ENCODE measurements around the gene MFSD6L.
A peak's percentile ranks its signal among the peaks of the same experiment; 100 is the strongest.

The MFSD6L gene

DNA sequence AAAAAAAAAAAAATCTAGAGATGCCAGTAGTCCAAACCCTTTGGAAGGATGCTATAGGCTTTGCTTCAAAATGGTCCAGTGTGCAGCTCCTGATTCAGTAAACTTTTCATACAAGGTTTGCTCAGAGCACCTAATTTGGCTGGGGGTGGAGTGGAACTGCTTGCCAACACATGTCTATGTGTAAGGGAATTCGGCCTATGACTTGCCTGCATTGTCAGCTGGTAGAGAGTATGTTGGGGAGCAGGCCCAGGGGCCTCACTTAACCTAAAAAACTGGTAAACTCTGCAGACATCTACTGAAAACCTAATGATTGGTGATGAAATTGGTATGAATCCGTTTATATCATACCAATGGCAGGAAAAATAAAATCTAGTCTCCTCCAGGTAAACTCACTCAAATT is 1.5 kb upstream of the MFSD6L start:
- H3K4me3 ChIP-seq (ENCODE audit: low read depth in 1 of 2, low read length in 1 of 2) = no peak overlapping the region
- H3K27me3 ChIP-seq = peaks cover 5% of the 10 kb centered on the region
- peaks cover 66% of the 10 kb centered on the region for H3K36me3 ChIP-seq
- no peak overlapping the region for H3K27ac ChIP-seq
- H3K4me1 ChIP-seq (ENCODE audit: control insufficient read depth in 1 of 2, insufficient read depth in 1 of 2, low read depth in 1 of 2, low read length in 1 of 2) = peaks cover 6 to 7% of the 10 kb centered on the region in 2 experiments
- TF ChIP-seq, protein P1, sequence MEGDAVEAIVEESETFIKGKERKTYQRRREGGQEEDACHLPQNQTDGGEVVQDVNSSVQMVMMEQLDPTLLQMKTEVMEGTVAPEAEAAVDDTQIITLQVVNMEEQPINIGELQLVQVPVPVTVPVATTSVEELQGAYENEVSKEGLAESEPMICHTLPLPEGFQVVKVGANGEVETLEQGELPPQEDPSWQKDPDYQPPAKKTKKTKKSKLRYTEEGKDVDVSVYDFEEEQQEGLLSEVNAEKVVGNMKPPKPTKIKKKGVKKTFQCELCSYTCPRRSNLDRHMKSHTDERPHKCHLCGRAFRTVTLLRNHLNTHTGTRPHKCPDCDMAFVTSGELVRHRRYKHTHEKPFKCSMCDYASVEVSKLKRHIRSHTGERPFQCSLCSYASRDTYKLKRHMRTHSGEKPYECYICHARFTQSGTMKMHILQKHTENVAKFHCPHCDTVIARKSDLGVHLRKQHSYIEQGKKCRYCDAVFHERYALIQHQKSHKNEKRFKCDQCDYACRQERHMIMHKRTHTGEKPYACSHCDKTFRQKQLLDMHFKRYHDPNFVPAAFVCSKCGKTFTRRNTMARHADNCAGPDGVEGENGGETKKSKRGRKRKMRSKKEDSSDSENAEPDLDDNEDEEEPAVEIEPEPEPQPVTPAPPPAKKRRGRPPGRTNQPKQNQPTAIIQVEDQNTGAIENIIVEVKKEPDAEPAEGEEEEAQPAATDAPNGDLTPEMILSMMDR (IDR thresholded peaks at IDR 0.05) = no peak
- H3K9me3 ChIP-seq = no peaks in the 10 kb centered on the region

DNA sequence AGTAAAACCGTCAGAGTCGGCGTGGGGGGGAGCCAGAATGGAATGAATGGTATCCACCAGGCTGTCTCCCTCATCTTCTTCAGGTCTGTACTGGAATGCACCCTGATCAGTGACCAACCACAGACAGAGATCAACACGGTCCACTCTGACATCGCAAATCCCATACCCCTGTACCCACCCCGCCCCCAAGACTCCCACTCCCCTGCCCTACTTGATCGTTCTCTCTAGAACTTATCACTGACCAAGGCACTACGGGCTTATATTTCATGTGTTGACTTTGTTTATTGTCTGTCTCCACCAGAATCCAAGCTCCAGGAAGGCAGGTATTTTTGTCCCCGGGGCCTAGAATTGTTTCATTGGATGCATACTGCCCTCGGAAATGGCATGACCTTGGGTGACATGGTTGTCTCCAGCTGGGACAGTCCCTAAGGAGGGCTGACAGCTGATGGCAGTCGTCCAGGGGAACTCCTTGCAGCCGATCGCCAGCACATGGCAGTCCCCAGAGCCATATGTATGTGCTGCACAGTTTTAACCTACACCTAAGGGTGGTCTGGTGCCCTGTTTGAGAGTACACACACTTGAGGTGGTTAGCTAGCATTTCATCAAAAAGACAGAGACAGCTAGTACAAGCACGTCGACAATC is 526 bp upstream of the MFSD6L start:
- H3K4me1 ChIP-seq (ENCODE audit: control insufficient read depth in 1 of 2, insufficient read depth in 1 of 2, low read depth in 1 of 2, low read length in 1 of 2) = peaks cover 15 to 16% of the 10 kb centered on the region in 2 experiments
- H3K4me3 ChIP-seq (ENCODE audit: low read depth in 1 of 2, low read length in 1 of 2) = no peak overlapping the region
- H3K9me3 ChIP-seq = no peaks in the 10 kb centered on the region
- peaks cover 5% of the 10 kb centered on the region for H3K27me3 ChIP-seq
- TF ChIP-seq, protein P1 (IDR thresholded peaks at IDR 0.05) = no peak
- no peak overlapping the region for H3K27ac ChIP-seq
- H3K36me3 ChIP-seq = peaks cover 65% of the 10 kb centered on the region

DNA sequence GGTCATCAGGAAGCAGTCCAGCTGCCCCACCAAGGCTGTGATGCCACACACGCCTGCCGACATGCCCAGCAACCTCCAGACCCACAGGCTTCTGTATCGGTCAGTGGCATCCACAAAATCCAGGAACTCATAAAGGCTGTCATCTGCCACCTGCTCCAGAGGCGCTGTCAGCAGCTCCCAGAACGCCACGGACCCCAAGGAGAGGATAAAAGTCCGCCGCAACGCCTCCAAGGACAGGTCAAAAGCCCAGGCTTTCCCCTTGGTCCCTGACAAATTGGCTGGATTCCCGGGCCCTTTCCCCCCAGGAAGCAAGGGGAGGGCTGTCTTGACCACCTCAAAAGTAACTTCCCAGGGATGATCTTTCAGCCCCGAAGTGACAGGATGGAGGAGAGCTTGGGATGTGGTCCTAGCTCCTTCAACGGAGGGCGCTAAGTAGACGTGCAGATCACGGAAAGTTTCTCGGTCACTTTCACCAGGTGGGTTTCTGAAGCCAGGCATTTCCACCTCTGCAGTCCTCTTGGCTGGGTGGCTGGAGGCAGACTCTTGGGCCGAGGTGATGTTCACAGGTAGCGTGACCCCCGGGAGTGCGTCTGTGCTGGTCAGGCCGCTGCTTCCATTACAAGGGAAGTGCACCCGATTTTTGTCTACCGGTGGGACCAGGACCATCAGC is 854 bp downstream of the MFSD6L start:
- H3K4me3 ChIP-seq (ENCODE audit: low read depth in 1 of 2, low read length in 1 of 2) = no peak overlapping the region
- peaks cover 5% of the 10 kb centered on the region for H3K27me3 ChIP-seq
- H3K9me3 ChIP-seq = no peaks in the 10 kb centered on the region

DNA sequence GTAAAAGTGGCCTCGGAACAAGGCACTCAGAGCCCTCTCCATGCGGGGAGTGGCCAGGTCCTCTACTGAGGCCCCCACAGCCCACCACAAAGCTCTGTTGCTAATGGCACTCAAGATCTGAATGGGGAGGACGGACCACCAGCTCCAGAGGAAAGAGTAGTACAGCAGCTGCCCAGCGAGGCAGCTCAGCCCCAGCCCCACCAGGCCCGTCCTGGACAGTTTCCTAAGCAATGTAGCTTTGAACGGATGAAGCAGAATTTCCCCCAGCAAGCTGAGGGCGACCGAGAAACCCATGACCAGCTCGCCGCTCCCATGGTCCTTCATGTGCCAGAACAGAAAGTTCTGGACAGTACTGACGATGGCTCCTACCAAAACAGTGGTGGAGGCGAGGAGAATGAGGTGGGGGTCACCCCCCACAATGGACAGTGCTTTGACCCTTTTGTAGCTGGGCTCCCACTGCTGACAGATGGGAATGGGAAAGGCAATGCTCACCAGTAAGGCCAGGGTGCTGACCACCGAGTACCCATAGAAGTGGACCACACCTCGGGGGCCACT is 1.5 kb downstream of the MFSD6L start:
- Histone ChIP-seq H3K36me3 (peaks cover 45% of the 10 kb centered on the region), H3K27ac (no peak overlapping the region), H3K27me3 (peaks cover 5% of the 10 kb centered on the region), H3K4me3 (ENCODE audit: low read depth in 1 of 2, low read length in 1 of 2) (no peak overlapping the region), H3K4me1 (ENCODE audit: control insufficient read depth in 1 of 2, insufficient read depth in 1 of 2, low read depth in 1 of 2, low read length in 1 of 2) (peaks cover 34 to 36% of the 10 kb centered on the region in 2 experiments), H3K9me3 (no peaks in the 10 kb centered on the region)
- TF ChIP-seq, protein P1 (IDR thresholded peaks at IDR 0.05) = no peak

More for the DNA sequence above, 854 bp downstream of the MFSD6L start:
- Histone ChIP-seq H3K4me1 (ENCODE audit: control insufficient read depth in 1 of 2, insufficient read depth in 1 of 2, low read depth in 1 of 2, low read length in 1 of 2) (peaks cover 29 to 30% of the 10 kb centered on the region in 2 experiments), H3K36me3 (peaks cover 51% of the 10 kb centered on the region), H3K27ac (no peak overlapping the region)
- TF ChIP-seq, protein P1 (IDR thresholded peaks at IDR 0.05) = no peak

DNA sequence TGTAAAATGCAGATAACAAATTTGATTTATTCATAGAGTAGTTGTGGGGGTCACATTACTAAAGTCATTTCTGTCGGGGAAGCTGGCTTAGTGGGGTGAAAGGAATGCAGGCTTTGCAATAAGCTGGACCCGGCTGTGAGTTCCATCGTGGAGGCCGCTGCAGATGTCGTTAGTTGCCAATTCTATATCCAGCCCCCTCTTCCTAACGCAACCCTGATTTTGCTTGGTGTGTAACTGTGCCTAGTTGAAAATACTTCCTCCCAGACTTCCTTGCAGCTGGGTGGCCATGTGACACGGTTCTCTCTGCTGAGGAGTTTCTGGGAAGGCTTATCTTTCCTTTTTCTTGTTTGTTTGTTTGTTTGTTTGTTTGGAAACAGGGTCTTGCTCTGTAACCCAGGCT is 4.5 kb downstream of the MFSD6L start:
- H3K36me3 ChIP-seq = peaks cover 26% of the 10 kb centered on the region
- H3K4me1 ChIP-seq (ENCODE audit: control insufficient read depth in 1 of 2, insufficient read depth in 1 of 2, low read depth in 1 of 2, low read length in 1 of 2) = peaks cover 58 to 60% of the 10 kb centered on the region in 2 experiments
- peak overlapping the region; percentile 18 to 41 for H3K4me3 ChIP-seq (ENCODE audit: low read depth in 1 of 2, low read length in 1 of 2)
- H3K9me3 ChIP-seq = no peaks in the 10 kb centered on the region
- peaks cover 5% of the 10 kb centered on the region for H3K27me3 ChIP-seq
- TF ChIP-seq, protein P1 (IDR thresholded peaks at IDR 0.05) = no peak
- H3K27ac ChIP-seq = peak overlapping the region; percentile 89
